HG03442 (cell line): ENCODE data around the gene TBC1D22A.
"Not testable (repeated sequence)": the region's sequence is repeated elsewhere in the genome, so short reads cannot be mapped to it uniquely, and the experiment has no call there.

Source experiments
- ATAC-seq: cut with Tn5 transposase; IDR thresholded peaks from one replicate; pipeline ENCODE4 v1.9.1; 2021; ENCODE audit warnings: mild to moderate bottlenecking, moderate library complexity; ENCODE audit not compliant: unreplicated experiment

Gene TBC1D22A

DNA sequence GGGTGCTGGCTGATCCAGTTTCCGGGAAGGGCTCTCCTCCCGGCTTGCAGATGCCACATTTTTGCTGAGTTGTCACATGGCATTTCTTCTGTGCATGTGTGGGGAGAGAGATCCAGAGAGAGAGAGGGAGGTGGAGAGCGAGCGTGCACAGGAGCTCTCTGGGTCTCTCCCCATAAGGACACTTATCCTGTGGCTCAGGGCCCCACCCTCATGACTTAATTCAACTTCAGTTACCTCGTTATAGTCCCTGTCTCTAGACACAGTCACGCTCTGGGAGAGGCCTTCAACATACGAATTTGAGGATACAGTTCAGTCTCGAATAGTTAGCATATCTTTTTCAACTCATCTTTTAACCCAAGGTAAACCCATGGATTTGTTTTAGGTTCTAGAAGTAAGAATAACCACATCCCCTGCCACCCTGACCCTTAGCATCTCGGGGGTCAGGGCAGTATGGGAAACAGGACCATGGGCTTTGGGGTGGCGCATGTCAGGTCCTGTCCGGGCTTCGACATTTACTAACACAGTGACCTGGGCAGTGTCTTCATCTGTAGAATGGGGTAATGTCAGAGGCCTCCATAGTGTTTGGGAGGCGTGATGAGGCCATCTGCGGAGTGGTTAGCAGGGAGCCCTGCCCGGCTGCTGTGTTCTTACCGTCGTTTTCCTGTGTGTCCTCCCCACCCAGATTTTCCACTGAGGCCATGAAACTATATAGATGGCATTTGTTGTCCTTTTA lies 46.9 kb downstream of the TBC1D22A start:
- no peak for ATAC-seq

DNA sequence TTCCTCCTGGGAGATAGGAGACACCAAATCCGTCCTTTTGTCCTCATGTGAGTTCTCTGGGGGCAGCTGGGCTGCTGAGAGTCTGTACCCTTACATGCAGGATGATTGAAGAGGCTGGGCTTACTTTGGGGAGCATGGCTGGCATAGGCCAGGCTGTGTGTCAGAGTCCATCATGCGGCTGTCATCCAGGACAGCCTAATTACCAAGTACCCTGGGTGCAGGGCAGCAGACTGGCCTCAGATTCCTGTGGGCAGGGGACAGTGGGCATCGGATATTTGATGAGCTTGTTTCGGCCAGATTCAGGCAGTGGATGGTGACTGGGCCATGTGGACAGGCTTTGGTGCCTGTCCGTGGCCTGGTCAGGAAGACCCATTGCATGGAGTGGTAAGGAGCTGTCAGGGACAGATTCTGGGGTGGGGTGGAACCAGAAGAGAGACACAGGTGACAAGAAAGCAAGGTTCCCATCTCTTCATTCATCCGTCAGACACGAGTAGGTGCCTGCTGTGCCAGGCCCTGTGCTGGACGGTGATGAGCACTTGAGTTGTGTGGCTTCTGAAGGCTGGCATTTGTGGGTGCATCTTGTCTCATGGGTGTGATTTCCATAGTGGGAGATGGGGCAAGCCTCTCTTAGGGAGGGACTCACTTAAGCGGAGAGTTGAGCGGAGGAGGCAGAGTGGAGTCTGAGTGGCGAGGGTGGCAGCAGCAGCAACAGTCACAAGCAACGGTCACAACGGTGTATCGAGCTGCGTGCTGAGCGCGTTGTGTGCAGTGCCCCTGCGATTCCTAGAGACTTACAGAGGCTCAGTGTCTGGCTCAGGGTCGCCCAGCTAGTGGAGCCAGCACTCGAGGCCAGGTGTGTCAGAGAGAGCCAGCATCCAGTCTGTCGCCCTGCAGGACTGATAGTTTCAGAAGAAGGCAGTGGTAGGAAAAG lies 48.7 kb downstream of the TBC1D22A start:
- no peak for ATAC-seq

DNA sequence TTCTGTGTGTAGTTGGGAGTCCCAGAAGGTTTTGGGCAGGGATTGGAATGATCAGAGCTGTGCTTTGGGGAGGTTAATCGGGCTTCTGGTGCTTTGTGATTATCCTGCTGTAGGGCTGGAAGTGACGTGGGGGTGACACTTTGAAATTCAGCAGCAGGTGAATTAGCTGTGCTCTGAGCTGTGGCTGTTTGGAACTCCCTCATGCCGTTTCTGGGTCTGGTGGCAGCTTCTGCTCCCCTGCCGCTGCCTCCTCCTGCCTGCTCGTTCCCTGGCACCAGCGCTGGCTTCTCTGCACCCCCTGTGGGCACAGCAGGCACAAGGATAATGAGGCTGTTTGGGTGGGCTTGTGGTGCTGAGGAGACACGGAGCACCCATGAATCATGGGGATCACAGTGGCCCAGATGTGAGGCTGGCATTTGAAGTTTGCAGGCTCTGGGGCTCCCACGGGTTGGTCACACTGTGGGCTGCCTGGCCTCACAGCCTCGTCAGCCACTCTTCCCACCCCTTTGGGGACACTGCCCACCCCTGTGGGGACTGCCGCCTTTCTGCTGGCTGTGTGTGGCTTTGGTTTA lies 49.7 kb downstream of the TBC1D22A start:
- ATAC-seq: no peak

DNA sequence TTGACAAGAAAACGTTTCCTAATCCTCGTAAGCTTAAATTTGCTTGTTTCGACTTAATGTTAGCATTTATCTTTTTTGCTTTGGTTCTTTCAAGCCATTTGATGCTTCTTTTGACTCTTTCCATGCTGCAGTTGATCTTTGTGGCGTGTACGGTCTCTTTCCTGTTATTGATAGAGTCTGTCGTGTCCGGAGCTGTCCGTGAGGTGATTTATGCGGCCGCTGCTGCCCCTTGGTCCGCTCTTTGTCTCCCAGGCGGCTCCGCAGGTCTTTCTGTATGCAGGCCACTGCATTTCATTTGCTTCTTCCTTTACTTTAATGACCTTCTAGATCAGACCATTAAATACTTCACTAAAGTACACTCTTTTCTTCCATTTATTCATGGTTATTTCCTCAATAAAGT lies 50.3 kb downstream of the TBC1D22A start:
- ATAC-seq: no peak

DNA sequence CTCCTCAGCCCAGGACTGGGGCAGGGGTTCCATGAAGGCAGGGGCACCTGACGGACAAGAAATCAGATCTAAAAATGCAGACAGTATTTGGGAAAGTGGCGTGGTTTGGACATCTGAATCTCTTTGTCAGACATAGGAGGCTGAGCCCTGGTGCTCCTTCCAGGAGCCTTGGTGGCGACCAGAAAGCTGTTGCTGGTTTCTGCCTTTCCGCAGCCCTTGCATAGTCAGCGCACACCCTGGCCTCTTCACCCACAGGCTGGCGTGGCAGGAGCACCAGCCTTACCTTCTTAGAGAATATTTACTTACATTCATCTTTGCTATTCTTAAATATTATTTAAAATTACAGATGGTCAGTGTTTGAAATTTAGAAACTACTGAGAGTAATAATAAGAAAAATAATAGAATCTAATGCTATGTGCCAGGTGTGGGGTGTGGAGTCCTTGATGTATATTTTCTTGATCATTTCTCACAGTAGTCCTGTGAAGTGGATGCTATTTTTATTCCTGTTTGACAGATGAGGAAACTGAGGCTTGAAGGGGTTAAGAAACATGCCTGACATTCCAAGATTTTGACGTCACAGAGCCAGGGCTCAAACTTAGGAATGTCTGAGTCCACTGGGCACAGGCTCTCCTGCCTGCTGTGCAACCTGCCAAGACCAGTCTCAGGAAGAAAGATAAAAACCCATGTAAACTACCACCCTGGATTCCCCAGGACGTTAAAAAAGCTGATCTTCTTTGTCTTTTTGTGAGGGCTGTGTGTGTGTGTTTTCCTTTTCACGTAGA lies 51.6 kb downstream of the TBC1D22A start:
- no peak for ATAC-seq

DNA sequence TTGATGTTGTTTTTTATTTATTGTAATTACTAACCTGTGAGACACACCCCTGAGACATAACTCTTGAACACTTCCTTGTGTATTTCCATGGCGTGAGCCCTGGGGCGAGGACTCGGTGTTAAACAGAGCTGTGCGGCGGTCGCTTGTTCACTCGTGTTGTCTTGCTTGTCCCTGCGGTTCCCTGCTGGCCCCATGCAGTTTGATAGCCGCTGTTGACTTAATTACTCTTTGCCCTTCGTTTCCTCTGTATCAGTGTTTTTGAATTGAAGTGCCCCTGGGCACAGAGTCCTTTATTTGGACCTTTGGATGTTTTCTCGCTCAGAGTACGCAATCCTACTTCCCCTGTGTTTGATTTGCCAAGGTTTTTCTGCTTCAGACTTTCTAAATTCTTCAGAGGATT lies 52.7 kb downstream of the TBC1D22A start:
- ATAC-seq: no peak

DNA sequence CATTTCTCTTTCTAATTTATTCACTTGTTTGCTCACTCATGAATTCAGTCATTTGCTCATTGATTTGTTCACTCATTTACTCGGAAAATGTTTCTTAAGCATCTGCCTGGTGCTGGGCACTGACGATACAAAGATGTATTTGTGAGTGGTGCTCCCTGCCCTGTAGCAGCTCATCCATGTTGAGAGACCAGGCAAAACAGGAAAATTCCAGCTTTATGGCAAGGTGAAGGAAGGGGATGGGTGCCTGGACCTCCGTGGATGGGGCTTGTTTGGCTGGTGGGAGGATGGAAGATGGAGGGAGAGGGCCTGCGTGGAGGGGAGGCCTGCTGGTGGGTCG lies 53.1 kb downstream of the TBC1D22A start:
- ATAC-seq: no peak

DNA sequence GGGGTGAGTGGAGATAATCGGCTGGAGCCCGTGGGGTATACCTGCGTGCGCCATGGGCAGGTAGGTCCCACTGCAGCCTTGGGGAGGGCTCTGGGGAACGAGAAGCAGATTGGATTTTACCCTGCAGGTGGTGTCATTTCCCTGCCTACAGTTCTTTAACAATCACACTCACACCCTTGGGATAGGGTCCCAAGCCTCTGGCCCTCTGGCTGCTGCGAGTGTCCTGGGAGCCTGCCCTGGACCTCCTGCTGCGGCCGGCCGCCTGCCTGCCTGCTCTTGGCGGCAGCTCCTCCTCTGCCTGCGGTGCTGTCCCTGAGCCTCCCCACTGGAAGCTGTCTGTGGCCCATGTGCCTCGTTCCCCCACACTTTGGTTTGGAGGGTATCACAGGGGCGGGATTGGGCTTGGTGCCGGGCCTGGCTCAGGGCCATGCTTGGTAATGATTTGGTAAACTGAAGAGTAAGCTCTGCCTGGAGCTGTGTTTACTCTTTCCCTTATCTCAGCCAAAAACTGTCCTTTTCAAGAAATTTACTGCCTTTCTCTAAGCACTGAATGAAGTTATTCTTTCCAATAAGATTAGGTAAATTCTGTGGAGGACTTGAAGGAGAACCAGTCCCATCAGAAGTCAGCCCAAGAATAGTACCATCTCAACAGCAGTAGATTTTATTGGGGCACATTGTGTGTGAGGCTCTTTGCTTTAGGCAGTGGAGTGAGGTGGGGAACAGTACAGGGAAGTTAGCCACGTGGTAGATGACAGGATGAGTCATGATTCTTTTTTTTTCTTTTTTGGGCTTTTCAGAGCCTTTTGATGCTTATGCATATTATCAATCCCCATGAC lies 53.7 kb downstream of the TBC1D22A start:
- no peak for ATAC-seq

DNA sequence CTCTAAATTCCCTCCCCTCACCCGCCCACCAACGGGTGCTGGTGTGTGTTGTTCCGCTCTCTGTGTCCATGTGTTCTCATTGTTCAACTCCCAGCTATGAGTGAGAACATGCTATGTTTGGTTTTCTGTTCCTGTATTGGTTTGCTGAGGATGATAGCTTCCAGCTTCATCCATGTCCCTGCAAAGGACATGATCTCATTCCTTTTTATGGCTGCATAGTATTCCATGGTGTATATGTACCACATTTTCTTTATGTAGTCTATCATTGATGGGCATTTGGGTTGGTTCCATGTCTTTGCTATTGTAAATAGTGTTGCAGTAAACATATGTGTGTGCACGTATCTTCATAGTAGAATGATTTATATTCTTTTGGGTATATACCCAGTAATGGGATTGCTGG lies 54.9 kb downstream of the TBC1D22A start:
- not testable (repeated sequence) for ATAC-seq

DNA sequence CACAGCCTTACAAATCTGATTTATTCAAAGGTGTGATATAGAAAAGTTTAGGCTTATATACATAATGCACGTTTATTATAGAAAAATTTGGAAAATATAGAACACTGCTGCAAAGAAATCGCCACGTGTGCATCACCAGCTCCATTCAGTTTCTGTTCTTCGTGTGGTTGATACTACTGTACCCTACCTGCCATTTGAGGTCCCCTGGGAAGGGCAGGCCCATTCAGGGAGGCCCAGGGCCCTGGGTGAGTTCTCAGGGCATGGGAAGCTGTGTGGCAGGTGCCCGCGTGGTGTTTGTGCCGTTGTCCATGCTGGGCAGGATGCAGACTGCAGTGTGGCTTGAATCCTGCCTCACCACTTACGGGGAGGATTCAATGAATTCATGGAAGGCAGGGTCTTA lies 60.8 kb downstream of the TBC1D22A start:
- ATAC-seq: no peak

DNA sequence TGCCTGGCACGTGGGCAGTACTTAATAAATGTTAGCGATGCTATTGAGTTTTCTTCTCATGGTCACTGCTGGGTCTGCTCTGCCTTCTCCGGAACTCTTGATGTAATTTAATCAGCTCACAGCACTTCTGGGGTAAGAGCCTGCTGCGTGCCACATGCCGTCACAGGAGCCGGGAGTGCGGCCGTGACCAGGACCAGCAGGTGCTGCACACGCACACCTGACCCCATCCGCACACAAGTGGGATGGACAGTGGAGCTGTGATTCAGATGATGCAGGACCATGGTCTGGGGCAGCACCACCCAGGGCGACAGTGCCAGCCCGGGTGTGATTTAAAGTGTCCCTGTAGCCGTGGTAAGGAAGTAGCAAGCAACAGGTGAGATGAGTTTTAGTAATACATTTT lies 61.2 kb downstream of the TBC1D22A start:
- ATAC-seq: no peak

DNA sequence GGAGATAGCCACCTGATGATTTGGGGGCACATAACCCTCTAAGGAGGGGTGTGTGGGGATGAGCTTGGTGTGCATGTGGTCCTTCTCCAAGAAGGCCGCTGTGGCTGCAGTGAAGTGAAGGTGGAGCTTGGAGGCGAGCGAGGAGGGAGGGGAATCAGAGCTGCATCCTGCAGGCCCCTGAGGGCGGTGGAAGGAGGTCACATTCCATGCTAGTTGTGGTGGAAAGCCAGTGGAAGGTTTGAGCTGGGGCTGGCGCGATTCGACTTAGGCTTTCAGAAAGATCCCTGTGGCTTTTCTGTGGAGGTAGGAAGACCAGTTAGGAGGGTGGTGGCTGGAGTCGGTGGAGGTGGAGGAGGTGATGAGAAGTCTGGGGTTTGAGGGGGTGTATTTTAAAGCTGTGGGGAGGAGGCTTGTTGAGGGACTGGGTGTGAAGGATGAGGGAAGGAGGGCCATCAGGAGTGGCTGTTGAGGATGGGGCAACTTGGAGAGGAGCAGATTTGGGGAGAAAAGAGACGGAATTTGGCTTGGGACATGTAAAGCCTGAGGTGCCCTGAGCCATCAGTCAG lies 62.0 kb downstream of the TBC1D22A start:
- no peak for ATAC-seq

DNA sequence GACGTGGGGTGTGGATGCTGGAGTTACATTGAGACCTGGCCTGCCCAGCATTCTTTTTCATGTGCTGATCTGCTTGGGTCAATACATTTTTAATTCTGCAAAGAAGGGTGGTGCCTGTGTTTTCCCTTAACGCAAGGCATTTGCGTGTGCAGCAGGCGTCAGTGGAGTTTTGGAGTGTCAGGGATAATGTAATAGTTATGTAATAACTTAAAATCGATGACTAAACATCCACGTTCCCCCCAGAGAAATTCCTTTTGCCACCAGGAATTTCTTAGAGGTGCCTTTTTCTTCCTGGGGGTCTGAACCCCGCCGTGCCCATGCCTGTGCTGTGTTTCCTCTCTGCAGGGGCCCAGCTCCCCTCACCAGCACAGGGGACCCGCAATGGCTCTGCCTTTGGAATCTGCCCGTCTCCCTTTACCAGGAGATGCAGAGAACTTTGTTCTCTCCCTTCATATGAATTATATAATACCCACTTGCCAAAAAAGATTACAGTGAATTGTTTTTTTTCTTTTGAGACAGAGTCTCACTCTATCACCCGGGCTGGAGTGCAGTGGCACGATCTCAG lies 62.6 kb downstream of the TBC1D22A start:
- no peak for ATAC-seq

DNA sequence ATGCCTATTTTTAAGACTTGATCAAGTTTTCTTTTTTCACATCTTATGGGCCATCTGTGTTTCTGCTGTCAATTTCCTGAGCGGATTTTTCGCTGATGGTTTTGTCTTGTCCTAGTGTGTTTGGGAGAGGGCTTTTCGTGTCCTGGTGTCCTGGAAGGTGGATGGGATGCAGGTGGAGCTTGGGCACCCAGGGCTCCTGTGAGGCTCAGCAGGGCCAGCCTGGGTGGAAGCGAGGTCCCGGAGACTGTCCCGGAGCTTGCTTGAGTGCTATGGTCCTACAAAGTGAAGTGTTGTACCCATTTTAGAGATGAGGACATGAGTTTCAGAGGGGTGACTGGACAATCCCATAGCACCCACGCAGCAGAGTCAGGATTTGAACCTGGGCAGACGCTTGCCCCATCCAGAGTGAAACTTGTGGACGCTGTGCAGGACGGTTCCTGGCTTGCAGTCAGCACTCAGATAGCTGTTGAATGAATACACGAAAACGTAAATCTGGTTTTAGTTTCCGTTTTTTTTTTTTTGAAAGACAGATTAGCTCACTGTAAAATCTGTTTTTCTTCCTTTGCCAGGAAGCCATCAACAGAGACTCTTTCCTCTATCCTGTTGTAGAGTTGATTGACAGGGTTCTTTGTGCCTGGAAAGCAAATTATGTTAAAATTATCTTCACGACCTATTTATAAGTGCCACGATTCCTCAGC lies 64.1 kb downstream of the TBC1D22A start:
- ATAC-seq: no peak

DNA sequence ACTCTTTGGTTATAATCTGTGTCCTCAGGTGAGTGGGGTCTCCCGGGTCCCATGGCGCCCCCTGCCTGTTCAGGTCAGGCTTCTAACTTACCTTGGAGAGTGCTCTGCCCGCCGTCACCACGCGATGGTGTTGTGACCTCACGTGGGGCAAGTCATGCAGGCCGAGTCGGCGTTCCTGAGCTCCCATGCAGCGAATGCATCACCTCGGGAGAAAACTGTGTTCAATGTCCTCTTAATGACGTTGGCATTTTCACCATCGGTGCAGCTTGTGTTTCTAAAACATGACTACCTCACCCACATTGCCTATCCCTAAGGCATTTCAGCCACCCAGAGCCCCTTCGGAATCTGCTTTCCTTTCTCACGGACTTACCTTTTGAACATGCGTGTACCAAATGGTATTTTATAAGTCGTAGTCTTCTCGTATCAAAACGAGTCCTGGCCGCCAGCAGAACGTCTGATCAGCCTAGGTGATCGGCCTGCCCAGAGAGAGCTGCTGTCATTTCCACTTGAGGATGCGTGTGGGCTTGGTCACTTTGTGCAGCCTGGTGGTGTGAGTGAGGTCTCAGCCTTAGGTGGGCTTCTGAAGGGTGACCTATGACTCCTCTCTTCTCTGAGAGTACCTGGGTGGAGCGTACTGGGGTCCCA lies 64.8 kb downstream of the TBC1D22A start:
- ATAC-seq: no peak

DNA sequence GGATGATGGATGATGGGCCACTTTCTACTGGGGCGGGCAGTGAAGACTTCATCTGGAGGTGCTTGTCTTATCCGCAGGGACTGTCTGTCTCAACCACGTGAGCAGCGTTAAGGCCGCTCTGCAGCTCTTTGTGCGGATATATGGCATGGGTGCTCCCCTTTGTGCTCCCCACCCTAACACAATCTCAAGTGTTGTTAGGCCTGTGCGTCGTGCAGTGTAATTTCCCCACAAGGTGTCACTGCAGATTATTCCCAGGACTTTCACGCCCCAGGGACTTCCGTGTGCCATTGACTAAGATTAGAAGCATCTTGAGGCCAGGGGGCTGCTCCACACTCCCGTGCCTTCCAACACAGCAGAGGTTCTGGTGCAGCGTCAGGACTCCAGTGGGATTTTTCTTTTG lies 65.3 kb downstream of the TBC1D22A start:
- no peak for ATAC-seq

DNA sequence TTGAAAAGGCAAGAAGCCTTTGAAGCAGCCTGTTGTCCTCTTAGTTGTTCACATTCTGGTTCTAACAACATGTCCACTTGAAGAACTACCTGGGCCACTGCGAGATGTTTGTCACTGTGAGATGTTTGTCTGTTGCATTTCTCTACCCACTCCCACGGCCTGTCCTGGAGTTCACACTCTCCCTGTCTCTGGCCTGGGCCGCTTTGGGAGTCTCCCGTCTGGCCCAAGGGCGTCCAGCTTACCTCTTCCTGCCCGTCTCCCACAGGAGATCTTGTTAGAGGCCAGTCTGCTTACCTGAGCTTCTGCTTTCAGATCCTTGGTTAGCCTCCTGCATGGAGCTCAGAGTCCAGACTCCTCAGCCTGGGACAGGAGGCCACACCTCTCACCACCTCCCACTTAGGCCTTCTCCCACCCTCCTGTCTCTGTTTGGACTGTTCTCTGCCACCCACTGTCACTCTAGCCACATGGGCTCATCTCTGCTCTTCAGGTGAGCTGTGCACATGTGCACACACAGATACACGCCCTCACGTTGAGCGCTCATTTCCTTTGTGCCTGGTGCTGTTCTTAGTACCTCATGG lies 66.0 kb downstream of the TBC1D22A start:
- no peak for ATAC-seq
